MCF 10A (cell line): Measurements from ENCODE around the gene GAD2. TPM values are rescaled to one million over a fixed set of nuclear protein-coding genes. Genes with fewer than 3 reads are reported as not detected.
"Not testable (repeated sequence)": the region's sequence is repeated elsewhere in the genome, so short reads cannot be mapped to it uniquely, and the experiment has no call there.

Experiments
- BruUV-seq: library from RNA; stranded (reverse); fragments of 400-500 nt; replicated peaks from 2 replicates; lab custom pipeline; 2021; lab: Mats Ljungman, UMichigan
- CTCF ChIA-PET: fragments of 300-600 bp; sonication (Branson Sonifier 250); formaldehyde crosslinking; extraction: SDS; loops from one replicate; lab custom pipeline; 2021; ENCODE audit warnings: antibody characterized with exemption, inconsistent platforms; lab: Yijun Ruan, JAX
- POLR2A ChIA-PET: fragments of 300-600, 350-650 bp; sonication (Branson Sonifier 250); formaldehyde crosslinking; extraction: SDS; loops from one replicate; lab custom pipeline; 2020; ENCODE audit warnings: antibody characterized with exemption, inconsistent platforms; lab: Yijun Ruan, JAX
- DNase-seq: peaks from one replicate; pipeline ENCODE4 v3.0.0-alpha.2; 2018; ENCODE audit not compliant: unreplicated experiment
- H3K27ac Mint-ChIP-seq: one replicate; pipeline ENCODE4 v1.8.0; 2022; ENCODE audit warnings: mild to moderate bottlenecking, low read depth, mixed read lengths; ENCODE audit not compliant: unreplicated experiment
- H3K27me3 Mint-ChIP-seq: one replicate; pipeline ENCODE4 v1.8.0; 2022; ENCODE audit warnings: mixed read lengths; ENCODE audit not compliant: insufficient read depth, unreplicated experiment
- H3K36me3 Mint-ChIP-seq: one replicate; pipeline ENCODE4 v1.8.0; 2022; ENCODE audit warnings: mild to moderate bottlenecking, moderate library complexity, mixed read lengths; ENCODE audit not compliant: insufficient read depth, unreplicated experiment
- H3K4me1 Mint-ChIP-seq: one replicate; pipeline ENCODE4 v1.8.0; 2022; ENCODE audit warnings: mixed read lengths; ENCODE audit not compliant: insufficient read depth, unreplicated experiment
- H3K4me3 Mint-ChIP-seq: one replicate; pipeline ENCODE4 v1.8.0; 2022; ENCODE audit warnings: mild to moderate bottlenecking, moderate library complexity, mixed read lengths; ENCODE audit not compliant: unreplicated experiment
- H3K9me3 Mint-ChIP-seq: one replicate; pipeline ENCODE4 v1.8.0; 2022; ENCODE audit warnings: mixed read lengths; ENCODE audit not compliant: unreplicated experiment
- intact Hi-C: fragments of 100-400 bp; cut with micrococcal nuclease; formaldehyde crosslinking; loops from 2 replicates; pipeline ENCODE4 v1.14.1; 2022
- total RNA-seq: library from RNA; stranded (reverse); gene quantifications from 2 replicates; pipeline ENCODE4 v1.2.3, GENCODE V29; 2022
- TF ChIP-seq, protein P1 (sequence below): fragments of 200-600 bp; IDR thresholded peaks from one replicate; pipeline ENCODE4 v1.8.0; 2022; ENCODE audit warnings: antibody characterized with exemption, mild to moderate bottlenecking; ENCODE audit not compliant: unreplicated experiment

The GAD2 gene
- total RNA-seq, 1 experiment from 2014 or later = not detected

DNA sequence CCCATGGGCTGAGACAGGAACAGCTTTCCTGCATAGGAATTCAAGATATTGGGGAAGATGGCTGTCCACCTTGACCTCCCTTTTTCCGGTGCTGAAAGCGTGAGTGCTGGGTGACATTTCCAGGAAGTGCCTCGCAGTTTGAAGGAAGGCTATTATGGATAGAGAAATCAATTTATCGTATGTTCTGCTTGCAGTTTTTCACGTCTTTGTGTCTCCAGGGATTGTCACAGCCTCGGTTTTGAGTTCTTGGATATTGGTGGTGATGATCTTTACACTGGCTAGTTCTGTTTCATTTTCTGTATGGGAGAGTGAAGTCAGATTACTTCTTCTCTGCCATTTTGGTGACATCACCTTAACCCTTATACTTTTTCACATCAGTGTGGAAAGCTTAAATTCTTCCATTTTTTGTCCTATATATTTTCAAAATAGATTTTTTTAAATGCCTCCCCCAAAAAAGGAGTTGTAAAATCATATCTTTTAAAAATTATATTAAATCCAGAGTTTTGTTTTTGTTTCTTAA, 119.1 kb downstream of the GAD2 start:
- no peak overlapping the region for H3K4me3 Mint-ChIP-seq
- no peak overlapping the region for H3K27ac Mint-ChIP-seq
- H3K36me3 Mint-ChIP-seq = no peaks in the 10 kb centered on the region
- CTCF ChIA-PET = interaction anchor here (0.6 to 11.5 kb wide), 7 partner anchors 12 to 600 kb away, joined by 3 to 127 read pairs (median 3); no protein-coding TSS in a partner anchor
- POLR2A ChIA-PET = interaction anchor here (0.9 to 1.2 kb wide), 2 partner anchors 220 to 224 kb away, joined by 3 to 8 read pairs; no protein-coding TSS in a partner anchor
- H3K4me1 Mint-ChIP-seq = no peaks in the 10 kb centered on the region
- TF ChIP-seq, protein P1, sequence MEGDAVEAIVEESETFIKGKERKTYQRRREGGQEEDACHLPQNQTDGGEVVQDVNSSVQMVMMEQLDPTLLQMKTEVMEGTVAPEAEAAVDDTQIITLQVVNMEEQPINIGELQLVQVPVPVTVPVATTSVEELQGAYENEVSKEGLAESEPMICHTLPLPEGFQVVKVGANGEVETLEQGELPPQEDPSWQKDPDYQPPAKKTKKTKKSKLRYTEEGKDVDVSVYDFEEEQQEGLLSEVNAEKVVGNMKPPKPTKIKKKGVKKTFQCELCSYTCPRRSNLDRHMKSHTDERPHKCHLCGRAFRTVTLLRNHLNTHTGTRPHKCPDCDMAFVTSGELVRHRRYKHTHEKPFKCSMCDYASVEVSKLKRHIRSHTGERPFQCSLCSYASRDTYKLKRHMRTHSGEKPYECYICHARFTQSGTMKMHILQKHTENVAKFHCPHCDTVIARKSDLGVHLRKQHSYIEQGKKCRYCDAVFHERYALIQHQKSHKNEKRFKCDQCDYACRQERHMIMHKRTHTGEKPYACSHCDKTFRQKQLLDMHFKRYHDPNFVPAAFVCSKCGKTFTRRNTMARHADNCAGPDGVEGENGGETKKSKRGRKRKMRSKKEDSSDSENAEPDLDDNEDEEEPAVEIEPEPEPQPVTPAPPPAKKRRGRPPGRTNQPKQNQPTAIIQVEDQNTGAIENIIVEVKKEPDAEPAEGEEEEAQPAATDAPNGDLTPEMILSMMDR = no peak
- H3K9me3 Mint-ChIP-seq = no peaks in the 10 kb centered on the region
- no TSS peak for BruUV-seq
- intact Hi-C loops = loop anchor here (1.0 to 10.0 kb wide), 5 partner anchors 152 to 547 kb away; partner anchors contain the start of gene PDSS1
- peaks cover 30% of the 10 kb centered on the region for H3K27me3 Mint-ChIP-seq
- no peak for DNase-seq

DNA sequence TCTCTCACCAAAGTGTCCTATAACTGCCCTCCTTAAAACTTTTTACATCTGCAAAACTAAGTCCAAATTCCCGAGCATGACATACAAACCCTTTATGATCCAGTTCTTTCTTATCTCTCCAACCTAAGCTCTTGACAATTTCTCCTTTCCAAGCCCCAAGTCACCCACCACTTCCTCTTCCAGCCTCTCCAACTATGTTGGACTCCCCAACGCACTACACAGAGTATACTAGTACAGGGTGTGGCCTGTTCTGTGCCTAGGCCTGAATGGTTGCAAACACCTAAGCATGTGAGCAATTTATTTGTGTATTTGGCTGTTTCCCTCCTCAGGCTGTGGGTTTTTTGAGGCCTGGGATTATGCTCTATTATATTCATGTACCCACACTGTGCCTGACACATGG, 120.4 kb downstream of the GAD2 start:
- Mint-ChIP-seq H3K27me3 (peaks cover 28% of the 10 kb centered on the region), H3K4me1 (no peaks in the 10 kb centered on the region)
- POLR2A ChIA-PET = no interaction called here

DNA sequence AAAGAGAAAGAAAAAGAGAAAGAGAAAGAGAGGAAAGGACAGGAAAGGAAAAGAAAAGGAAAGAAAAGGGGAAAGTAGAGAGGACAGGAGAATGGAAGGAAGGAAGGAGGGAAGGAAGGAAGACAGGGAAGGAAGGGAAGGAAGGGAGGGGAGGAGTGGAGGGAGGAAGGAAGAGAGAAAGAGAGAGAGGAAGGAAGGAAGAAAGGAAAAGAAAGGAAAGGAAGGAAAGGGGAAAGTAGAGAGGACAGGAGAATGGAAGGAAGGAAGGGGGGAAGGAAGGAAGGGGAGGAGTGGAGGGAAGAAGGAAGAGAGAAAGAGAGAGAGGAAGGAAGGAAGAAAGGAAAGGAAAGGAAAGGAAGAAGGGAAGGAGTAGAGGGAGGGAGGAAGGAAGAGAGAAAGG, 125.1 kb downstream of the GAD2 start:
- H3K27ac Mint-ChIP-seq = no peak overlapping the region
- POLR2A ChIA-PET = no interaction called here
- BruUV-seq = no TSS peak
- H3K4me1 Mint-ChIP-seq = no peaks in the 10 kb centered on the region
- H3K9me3 Mint-ChIP-seq = no peaks in the 10 kb centered on the region
- peaks cover 28% of the 10 kb centered on the region for H3K27me3 Mint-ChIP-seq
- no peak overlapping the region for H3K4me3 Mint-ChIP-seq
- DNase-seq = no peak
- intact Hi-C loops = no loop called here
- H3K36me3 Mint-ChIP-seq = no peaks in the 10 kb centered on the region
- TF ChIP-seq, protein P1 = no peak
- CTCF ChIA-PET = no interaction called here

More for the DNA sequence above, 120.4 kb downstream of the GAD2 start:
- H3K4me3 Mint-ChIP-seq = no peak overlapping the region
- no peaks in the 10 kb centered on the region for H3K9me3 Mint-ChIP-seq
- TF ChIP-seq, protein P1 = no peak
- intact Hi-C loops = loop anchor here (5.0 to 10.0 kb wide), 2 partner anchors 150 to 358 kb away; partner anchors contain the start of gene PDSS1
- no peak overlapping the region for H3K27ac Mint-ChIP-seq
- H3K36me3 Mint-ChIP-seq = no peaks in the 10 kb centered on the region
- no TSS peak for BruUV-seq
- CTCF ChIA-PET = interaction anchor here (0.6 to 11.5 kb wide), 5 partner anchors 23 to 462 kb away, joined by 3 to 127 read pairs (median 4); no protein-coding TSS in a partner anchor
- no peak for DNase-seq

DNA sequence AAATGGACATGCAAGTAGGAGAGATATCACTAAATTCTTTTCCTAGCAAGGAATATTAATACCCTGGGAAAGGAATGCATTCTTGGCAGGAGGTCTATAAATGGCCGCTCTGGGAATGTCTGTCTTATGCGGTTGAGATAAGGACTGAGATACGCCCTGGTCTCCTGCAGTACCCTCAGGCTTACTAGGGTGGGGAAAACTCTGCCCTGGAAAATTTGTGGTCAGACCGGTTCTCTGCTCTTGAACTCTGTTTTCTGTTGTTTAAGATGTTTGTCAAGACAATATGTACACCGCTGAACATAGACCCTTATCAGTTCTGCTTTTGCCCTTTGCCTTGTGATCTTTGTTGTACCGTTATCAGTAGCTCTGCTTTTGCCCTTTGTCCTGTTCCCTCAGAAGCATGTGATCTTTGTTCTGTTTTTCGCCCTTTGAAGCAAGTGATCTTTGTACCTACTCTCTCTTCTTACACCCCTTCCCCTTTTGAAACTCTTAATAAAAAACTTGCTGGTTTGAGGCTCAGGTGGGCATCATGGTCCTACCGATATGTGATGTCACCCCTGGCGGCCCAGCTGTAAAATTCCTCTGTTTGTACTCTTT, 132.3 kb downstream of the GAD2 start:
- intact Hi-C loops, H3K27ac Mint-ChIP-seq, DNase-seq, H3K4me1 Mint-ChIP-seq, BruUV-seq, POLR2A ChIA-PET, CTCF ChIA-PET, H3K4me3 Mint-ChIP-seq, H3K36me3 Mint-ChIP-seq: not testable (repeated sequence)
- H3K9me3 Mint-ChIP-seq = peaks cover 12% of the 10 kb centered on the region
- H3K27me3 Mint-ChIP-seq = peaks cover 55% of the 10 kb centered on the region

Other genes with a start within 250 kb of the GAD2 start
- not detected in 2 replicates for gene APBB1IP, start 221.6 kb downstream of the GAD2 start, total RNA-seq